GM18867 (cell line): Measurements from ENCODE around the gene KRT4.
"Not testable (repeated sequence)": the region's sequence is repeated elsewhere in the genome, so short reads cannot be mapped to it uniquely, and the experiment has no call there.

Experiments used
- ATAC-seq: cut with Tn5 transposase; IDR thresholded peaks from one replicate; pipeline ENCODE4 v1.9.1; 2021; ENCODE audit warnings: mild to moderate bottlenecking, moderate library complexity; ENCODE audit not compliant: unreplicated experiment

KRT4 gene

DNA sequence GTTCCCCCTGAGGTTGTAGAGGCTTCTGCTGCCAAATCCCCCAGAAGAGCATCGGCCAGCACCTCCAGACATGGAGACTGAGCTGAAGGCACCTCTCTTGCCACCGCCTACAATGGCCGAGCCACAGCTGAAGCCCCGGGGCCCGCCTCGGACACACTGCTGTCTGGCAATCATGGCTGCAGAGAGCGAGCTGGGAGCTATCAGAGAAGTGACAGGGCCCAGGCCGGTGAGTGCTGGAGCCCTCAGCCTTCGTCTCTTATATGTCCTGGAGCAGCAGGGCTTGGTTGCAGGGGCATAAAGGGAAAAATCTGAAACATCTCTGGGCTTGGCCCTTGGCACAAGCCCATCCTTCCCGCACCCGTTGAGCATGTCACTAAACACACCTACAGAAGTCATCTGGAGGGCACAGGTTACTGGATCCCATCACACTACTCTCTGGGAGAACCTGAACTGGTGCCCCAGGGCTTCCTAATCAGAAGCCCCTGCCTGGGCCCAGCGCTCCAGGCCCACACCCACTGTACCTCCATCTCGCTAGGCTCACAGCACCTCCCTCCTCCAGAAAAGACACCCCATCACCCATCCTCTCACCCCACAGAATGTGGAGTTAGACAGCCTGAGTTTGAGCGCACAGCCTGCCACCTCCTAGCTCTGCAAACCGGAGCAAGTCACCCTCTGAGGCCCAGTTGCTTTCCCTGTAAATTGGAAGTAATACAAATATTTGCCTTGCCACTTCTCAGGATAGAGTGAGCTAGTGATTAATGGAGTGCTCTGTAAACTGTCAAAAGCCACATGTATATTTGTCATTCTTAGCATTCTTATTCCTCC, at the start of gene KRT4:
KRT4 (minus strand) TSS at position 232 of the 825 bp plus-strand sequence; CDS start at position 174, 58 bp downstream.
- no peak for ATAC-seq

- ATAC-seq, result no peak
Observed at GRCh38 chr12:52862023-52862422, 48.1 kb upstream of the KRT4 start.

GRCh38 chr12:52861511-52861910, 47.6 kb upstream of the KRT4 start:
- ATAC-seq, result no peak

GRCh38 chr12:52860102-52860823, 46.3 kb upstream of the KRT4 start:
- no peak for ATAC-seq

DNA sequence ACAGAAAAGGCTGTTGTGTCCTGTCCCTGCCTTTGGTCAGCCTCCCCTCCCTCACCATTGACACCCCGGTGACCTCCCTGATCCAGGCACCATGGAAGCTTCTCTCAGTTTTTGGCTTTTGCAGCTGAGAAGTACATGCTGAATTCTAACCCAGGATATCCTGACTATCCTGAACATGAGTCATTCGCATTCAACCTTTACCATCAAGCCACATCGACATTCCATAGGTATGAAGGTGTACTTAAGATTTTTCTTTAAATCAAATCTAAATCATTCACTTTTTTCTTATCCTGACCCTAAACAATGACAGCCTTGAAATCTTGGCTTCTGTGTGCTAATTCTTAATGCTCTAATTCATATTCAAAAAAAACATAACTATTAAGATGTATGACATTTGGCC, 43.6 kb upstream of the KRT4 start:
- no peak for ATAC-seq

GRCh38 chr12:52856787-52857186, 42.9 kb upstream of the KRT4 start:
- no peak for ATAC-seq

- ATAC-seq, result not testable (repeated sequence)
Observed at GRCh38 chr12:52856077-52856476, 42.2 kb upstream of the KRT4 start.

DNA sequence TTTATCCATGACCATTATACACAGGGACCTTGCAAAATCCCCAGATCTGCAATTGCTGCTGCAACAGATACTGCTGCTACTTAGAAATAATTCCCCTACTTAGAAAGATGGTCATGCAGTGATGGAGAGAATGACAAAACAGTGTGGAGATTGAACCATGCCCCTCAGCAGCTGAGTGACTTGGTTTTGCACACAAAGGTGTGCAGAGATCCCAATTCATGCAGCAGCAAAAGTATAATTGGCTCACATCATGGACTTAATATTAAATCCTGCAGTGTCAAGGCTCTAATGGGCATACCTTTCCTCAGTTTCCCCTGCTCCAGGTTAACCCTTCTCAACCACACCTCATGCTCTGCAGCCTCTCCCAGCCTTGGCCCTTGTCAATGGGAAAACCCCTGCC, 37.9 kb upstream of the KRT4 start:
- no peak for ATAC-seq

GRCh38 chr12:52850681-52851080, 36.8 kb upstream of the KRT4 start:
- no peak for ATAC-seq

GRCh38 chr12:52849511-52849910, 35.6 kb upstream of the KRT4 start:
- no peak for ATAC-seq

GRCh38 chr12:52848661-52849255, 34.8 kb upstream of the KRT4 start, which contains the start of gene KRT78:
Gene KRT78 (minus strand): TSS chr12:52848994. CDS start chr12:52848930, 64 bp downstream.
- no peak for ATAC-seq

- no peak for ATAC-seq
Observed at GRCh38 chr12:52847335-52848102, 33.6 kb upstream of the KRT4 start.

- no peak for ATAC-seq
Observed at GRCh38 chr12:52846356-52846970, 32.5 kb upstream of the KRT4 start.

DNA sequence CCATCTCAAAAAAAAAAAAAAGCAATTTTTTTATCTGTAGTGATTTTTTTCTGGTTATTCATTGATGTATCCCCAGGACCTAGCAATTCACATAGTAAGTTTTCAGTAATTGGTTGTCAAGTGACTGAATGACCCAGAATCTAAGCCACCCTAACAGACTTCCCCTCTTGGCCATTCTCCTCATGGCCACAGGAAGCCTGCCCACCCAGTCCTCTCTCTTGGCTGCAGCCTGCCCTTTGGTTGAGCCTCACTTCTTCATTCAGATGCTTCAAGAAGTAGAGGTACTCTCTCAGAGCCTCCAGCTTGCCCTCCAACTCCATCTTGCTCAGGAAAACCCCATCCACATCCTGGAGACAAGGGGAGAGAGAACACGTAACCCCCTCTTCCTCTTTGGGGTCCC, 32.0 kb upstream of the KRT4 start:
- ATAC-seq, result no peak

DNA sequence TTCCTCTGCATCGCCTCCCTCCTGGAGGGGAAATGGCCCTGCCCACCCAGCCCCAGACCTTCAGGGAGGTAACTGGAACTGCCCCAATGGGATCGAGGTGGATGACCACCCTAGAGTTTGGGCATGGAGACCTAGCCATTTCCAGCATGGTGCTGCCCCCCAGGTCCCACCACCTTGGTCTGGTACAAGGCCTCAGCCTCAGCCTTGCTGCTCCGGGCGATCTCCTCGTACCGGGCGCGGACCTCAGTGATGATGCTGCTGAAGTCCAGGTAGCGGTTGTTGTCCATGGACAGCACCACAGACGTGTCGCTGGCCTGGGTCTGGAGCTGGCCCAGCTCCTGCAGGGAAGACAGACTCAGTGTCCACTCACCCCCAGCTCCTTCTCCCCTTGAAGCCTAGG, 30.5 kb upstream of the KRT4 start:
- no peak for ATAC-seq

- no peak for ATAC-seq
Observed at GRCh38 chr12:52839436-52840105, 25.7 kb upstream of the KRT4 start.

DNA sequence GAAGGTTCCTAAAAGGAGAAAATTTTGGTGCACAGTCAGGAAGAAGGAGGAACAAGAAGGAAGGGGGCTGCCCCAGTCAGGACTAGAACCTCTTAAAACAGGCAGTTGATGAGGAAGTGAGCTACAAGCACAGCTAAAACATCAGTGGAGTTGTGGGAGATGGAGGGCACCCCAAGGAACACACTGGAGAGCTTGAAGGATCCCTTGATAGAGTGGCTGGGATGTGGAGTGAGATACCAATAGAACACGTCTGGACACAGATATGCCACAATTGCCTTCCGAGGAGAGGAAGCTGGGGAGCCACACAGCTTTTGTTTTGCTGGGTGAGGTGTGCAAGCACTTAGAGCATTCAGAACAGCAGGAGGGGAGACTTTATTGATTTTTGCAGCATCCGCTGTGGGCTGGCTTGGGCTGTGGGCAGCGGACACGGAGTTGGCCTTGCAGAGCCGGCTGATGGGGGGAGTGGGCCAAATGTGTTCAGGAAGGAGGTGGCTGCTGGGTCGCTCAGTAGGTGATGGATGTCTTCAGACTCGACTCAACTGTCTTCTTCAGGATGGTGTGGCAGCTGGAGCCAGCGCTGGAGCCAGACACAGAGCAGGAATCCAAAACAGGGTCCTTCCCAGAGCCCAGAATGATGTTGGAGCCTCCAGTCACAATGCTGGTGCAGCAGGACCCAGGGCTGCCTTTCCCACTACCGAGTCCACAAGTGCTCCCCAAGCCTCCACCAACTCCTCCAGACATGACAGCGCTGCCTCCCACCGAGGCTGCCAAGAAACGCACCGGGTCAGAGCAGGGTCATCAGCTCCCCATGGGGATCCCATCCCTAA, 24.9 kb upstream of the KRT4 start:
- ATAC-seq, result no peak

- no peak for ATAC-seq
Observed at GRCh38 chr12:52837781-52838608, 24.1 kb upstream of the KRT4 start.
